CD4-positive, alpha-beta T cell treated with Interleukin-21 for 1 hour (primary cell): ENCODE data around the gene EFCAB10.
"Not testable (repeated sequence)": the region's sequence is repeated elsewhere in the genome, so short reads cannot be mapped to it uniquely, and the experiment has no call there.

ENCODE experiments used
- DNase-seq: peaks from one replicate; pipeline ENCODE4 v3.0.0-alpha.2; 2020

The EFCAB10 gene

GRCh38 chr7:105530126-105530525, 51.2 kb downstream of the EFCAB10 start:
- no peak for DNase-seq

GRCh38 chr7:105527737-105528136, 53.6 kb downstream of the EFCAB10 start:
- not testable (repeated sequence) for DNase-seq

- no peak for DNase-seq
These were observed 56.5 kb downstream of the EFCAB10 start for GRCh38 chr7:105524840-105525239.

- DNase-seq: not testable (repeated sequence)
These were observed 56.9 kb downstream of the EFCAB10 start for GRCh38 chr7:105524423-105524822.

- peak; percentile 86 for DNase-seq
These were observed 59.4 kb downstream of the EFCAB10 start, which contains the start of gene PUS7 for GRCh38 chr7:105521717-105522463. TSS of gene PUS7 (minus strand) at chr7:105522271. CDS start at chr7:105508512, 13,759 bp downstream.

GRCh38 chr7:105521027-105521716, 60.1 kb downstream of the EFCAB10 start:
- peak; percentile 41 for DNase-seq

GRCh38 chr7:105520620-105521019, 60.7 kb downstream of the EFCAB10 start:
- DNase-seq: not testable (repeated sequence)

- no peak for DNase-seq
These were observed 61.9 kb downstream of the EFCAB10 start for GRCh38 chr7:105519353-105519752.

GRCh38 chr7:105515610-105516009, 65.7 kb downstream of the EFCAB10 start:
- DNase-seq: not testable (repeated sequence)
